Trophoblast cell (in vitro differentiated cells and primary cell): Measurements from ENCODE around the gene NDRG4.

ENCODE experiments used
- DNase-seq, 2 donors: peaks; one replicate each; pipeline ENCODE4 v3.0.0-alpha.2; 2016
- H2AFZ ChIP-seq: 2 replicates; pipeline ENCODE4 v1.6.1; 2013; ENCODE audit warnings: low read length, moderate library complexity, mild to moderate bottlenecking; ENCODE audit not compliant: insufficient read depth, poor library complexity
- H2AK5ac ChIP-seq: 2 replicates; pipeline ENCODE4 v1.6.1; 2013; ENCODE audit warnings: mild to moderate bottlenecking, low read length
- H2BK120ac ChIP-seq: 2 replicates; pipeline ENCODE4 v1.6.1; 2013; ENCODE audit warnings: low read length, mild to moderate bottlenecking, moderate library complexity; ENCODE audit not compliant: insufficient read depth, poor library complexity
- H2BK12ac ChIP-seq: 2 replicates; pipeline ENCODE4 v1.6.1; 2013; ENCODE audit warnings: mild to moderate bottlenecking, low read length, moderate library complexity
- H2BK5ac ChIP-seq: 2 replicates; pipeline ENCODE4 v1.6.1; 2013; ENCODE audit warnings: low read length, low read depth, moderate library complexity, mild to moderate bottlenecking; ENCODE audit not compliant: poor library complexity
- H3K14ac ChIP-seq: 2 replicates; pipeline ENCODE4 v1.6.1; 2013; ENCODE audit warnings: mild to moderate bottlenecking, low read length
- H3K18ac ChIP-seq: 2 replicates; pipeline ENCODE4 v1.6.1; 2013; ENCODE audit warnings: mild to moderate bottlenecking, low read length
- H3K23ac ChIP-seq: 2 replicates; pipeline ENCODE4 v1.6.1; 2013; ENCODE audit warnings: low read length
- H3K27ac ChIP-seq: 2 replicates; pipeline ENCODE4 v1.5.1; 2013; ENCODE audit warnings: low read depth, mild to moderate bottlenecking, inconsistent platforms, low read length, moderate library complexity
- H3K27me3 ChIP-seq: 2 replicates; pipeline ENCODE4 v1.6.1; 2013; ENCODE audit warnings: inconsistent platforms, mild to moderate bottlenecking, low read length, moderate library complexity; ENCODE audit not compliant: insufficient read depth
- H3K36me3 ChIP-seq, 2 experiments: 1 replicate in 1 of 2; 2 replicates in 1 of 2; pipeline ENCODE4 v1.6.1; 2013; ENCODE audit warnings: low read length in 2 of 2, mild to moderate bottlenecking in 2 of 2, moderate library complexity in 1 of 2; ENCODE audit not compliant: insufficient read depth in 2 of 2, control insufficient read depth in 1 of 2
- H3K4ac ChIP-seq: 2 replicates; pipeline ENCODE4 v1.6.1; 2013; ENCODE audit warnings: low read depth, mild to moderate bottlenecking, low read length, moderate library complexity
- H3K4me1 ChIP-seq, 2 experiments: 1 replicate in 1 of 2; 2 replicates in 1 of 2; pipeline ENCODE4 v1.6.1; 2013; ENCODE audit warnings: low read length in 2 of 2, mild to moderate bottlenecking in 2 of 2, moderate library complexity in 1 of 2; ENCODE audit not compliant: insufficient read depth in 2 of 2, control insufficient read depth in 1 of 2
- H3K4me2 ChIP-seq: 2 replicates; pipeline ENCODE4 v1.6.1; 2013; ENCODE audit warnings: inconsistent platforms, mild to moderate bottlenecking, low read length, moderate library complexity
- H3K4me3 ChIP-seq: 2 replicates; pipeline ENCODE4 v1.5.1; 2013; ENCODE audit warnings: mild to moderate bottlenecking, low read depth, low read length, inconsistent platforms
- H3K79me1 ChIP-seq: one replicate; pipeline ENCODE4 v1.6.1; 2013; ENCODE audit warnings: low read length
- H3K79me2 ChIP-seq: 2 replicates; pipeline ENCODE4 v1.6.1; 2013; ENCODE audit warnings: low read length, mild to moderate bottlenecking; ENCODE audit not compliant: control insufficient read depth, insufficient read depth, poor library complexity
- H3K9ac ChIP-seq: 2 replicates; pipeline ENCODE4 v1.6.1; 2013; ENCODE audit warnings: mild to moderate bottlenecking, low read length
- H3K9me3 ChIP-seq: 2 replicates; pipeline ENCODE4 v1.6.1; 2013; ENCODE audit warnings: low read depth, mild to moderate bottlenecking, control low read depth, inconsistent platforms, low read length; ENCODE audit not compliant: insufficient read depth
- H4K12ac ChIP-seq: 2 replicates; pipeline ENCODE4 v1.6.1; 2013; ENCODE audit warnings: low read depth, mild to moderate bottlenecking, low read length, moderate library complexity
- H4K8ac ChIP-seq: 2 replicates; pipeline ENCODE4 v1.6.1; 2013; ENCODE audit warnings: low read depth, mild to moderate bottlenecking, low read length, moderate library complexity
- H4K91ac ChIP-seq: one replicate; pipeline ENCODE4 v1.6.1; 2013; ENCODE audit warnings: low read depth, mild to moderate bottlenecking, low read length, moderate library complexity
- WGBS: extraction: QIAGEN DNeasy Blood & Tissue Kit; methylation state at CpG from one replicate; pipeline ENCODE4 v1.1.7; 2013; ENCODE audit warnings: missing lambda C conversion rate; ENCODE audit not compliant: insufficient read length, insufficient coverage; ENCODE audit errors: extremely low coverage; 5-methylcytosine and 5-hydroxymethylcytosine counted together

The NDRG4 gene

DNA sequence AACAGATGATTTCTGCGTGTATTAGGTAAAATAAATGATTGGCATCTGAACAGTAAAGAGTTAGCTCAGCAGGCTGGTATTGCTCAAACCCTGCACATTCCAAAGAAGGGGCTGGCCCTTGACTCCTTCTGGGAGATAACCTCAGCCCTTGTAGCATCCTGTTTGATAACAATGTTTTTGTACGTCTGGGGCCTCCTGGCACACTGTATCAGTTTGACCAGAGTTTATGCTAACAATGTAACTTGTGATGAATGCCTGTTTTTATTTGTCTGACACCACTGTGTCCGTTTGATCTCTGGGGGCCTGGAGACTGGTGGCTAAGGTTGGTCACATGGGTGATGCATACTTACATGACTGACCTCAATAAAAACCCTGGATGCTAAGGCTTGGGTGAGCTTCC lies 43.8 kb upstream of the NDRG4 start:
- H4K8ac ChIP-seq: no peak overlapping the region
- no CpG with 5 or more reads among the region's 3 CpGs for WGBS

DNA sequence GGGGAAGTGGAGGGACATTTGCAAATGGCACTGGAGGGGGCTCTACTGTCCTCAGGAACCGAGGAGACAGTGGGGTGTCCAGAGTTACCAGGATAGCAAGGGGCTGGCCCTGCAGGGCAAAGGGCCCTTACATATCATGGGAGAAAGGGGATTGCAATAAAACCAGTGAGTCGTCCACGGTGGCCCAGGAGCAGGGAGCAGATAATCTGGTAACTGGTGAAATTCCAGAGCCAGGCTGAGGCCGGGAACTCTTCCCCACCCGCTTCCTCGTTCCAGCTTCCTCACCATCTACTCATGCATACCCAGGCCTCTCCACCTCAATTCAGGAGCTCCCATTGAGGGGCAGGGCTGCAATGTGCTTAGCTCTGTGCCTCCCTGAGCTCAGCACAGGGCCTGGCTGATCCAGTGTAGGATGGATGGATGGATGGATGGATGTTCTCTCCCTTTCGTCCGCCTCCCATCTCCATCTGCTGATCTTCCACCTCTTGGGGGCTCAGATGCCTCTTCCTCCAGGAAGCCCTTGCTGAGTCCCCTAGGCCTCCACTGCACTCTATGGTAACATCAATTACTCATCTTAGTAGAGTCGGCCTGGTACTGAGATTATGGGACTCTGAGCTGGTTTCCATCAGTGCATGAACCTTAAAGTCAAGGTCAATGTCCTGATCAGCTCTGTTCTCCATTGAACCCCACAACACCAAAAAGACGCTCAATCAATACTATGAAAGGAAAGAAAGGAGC lies 41.2 kb upstream of the NDRG4 start:
- Histone ChIP-seq H4K12ac (no peak overlapping the region), H3K79me2 (no peaks in the 10 kb centered on the region), H3K23ac (no peak overlapping the region), H3K4me3 (no peak overlapping the region), H3K9ac (no peak overlapping the region), H3K27ac (no peak overlapping the region), H3K4me1 (no peaks in the 10 kb centered on the region), H2BK120ac (no peak overlapping the region), H3K27me3 (peaks cover 18% of the 10 kb centered on the region), H2BK5ac (no peak overlapping the region), H4K8ac (no peak overlapping the region), H4K91ac (no peak overlapping the region), H3K4me2 (no peak overlapping the region), H2BK12ac (no peak overlapping the region), H3K9me3 (no peaks in the 10 kb centered on the region), H3K79me1 (no peaks in the 10 kb centered on the region), H3K4ac (no peak overlapping the region), H3K14ac (no peak overlapping the region), H2AK5ac (no peak overlapping the region), H3K18ac (no peak overlapping the region), H2AFZ (no peak overlapping the region), H3K36me3 (no peaks in the 10 kb centered on the region)
- no CpG with 5 or more reads among the region's 10 CpGs for WGBS
- no peak for DNase-seq

More for the DNA sequence above, 43.8 kb upstream of the NDRG4 start:
- Histone ChIP-seq H2BK12ac (no peak overlapping the region), H3K4me2 (no peak overlapping the region), H3K23ac (no peak overlapping the region), H3K14ac (no peak overlapping the region), H3K18ac (no peak overlapping the region), H4K12ac (no peak overlapping the region), H3K9me3 (no peaks in the 10 kb centered on the region), H3K27me3 (no peaks in the 10 kb centered on the region), H3K79me2 (no peaks in the 10 kb centered on the region), H2BK5ac (no peak overlapping the region), H2AFZ (no peak overlapping the region), H2AK5ac (no peak overlapping the region), H3K27ac (no peak overlapping the region), H3K4ac (no peak overlapping the region), H4K91ac (no peak overlapping the region), H3K4me3 (no peak overlapping the region), H3K79me1 (no peaks in the 10 kb centered on the region), H3K36me3 (no peaks in the 10 kb centered on the region), H2BK120ac (no peak overlapping the region), H3K4me1 (no peaks in the 10 kb centered on the region), H3K9ac (no peak overlapping the region)
- no peak for DNase-seq

DNA sequence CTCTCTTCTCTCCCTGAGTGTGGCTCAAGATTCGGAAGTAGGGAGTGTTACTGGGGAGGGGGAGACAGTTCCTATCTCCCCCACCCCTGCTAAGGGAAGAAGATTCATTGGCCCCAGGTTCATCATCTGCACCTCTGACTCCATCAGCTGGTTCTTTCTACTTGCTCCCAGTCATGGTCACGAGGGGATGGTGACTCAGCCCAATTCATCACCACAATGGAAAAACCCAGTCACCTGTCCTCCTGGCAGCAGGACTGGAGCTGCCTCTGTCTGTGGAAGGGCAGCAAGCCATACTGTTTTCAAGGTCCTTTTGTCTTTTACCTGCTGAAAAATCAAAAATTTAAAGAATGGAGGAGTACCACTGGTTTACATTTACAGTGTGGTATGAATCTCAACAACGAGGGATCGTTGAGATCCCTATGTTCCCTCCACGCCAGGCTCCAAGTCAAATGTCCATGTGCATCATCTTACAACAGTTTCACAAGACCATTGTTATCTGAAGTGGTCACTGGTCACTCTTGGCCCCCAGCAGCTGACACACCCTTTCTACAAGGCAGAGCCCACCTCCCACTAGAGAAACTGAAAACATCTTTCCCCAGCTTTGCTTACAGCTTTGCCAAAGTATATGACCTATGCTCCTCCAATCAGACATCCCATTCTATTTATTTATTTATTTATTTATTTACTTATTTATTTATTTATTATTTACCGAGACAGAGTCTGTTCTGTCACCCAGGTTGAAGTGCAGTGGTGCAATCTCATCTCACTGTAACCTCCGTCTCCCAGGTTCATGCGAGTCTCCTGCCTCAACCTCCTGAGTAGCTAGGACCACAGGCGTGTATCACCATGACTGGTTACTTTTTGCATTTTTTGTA lies 40.4 kb upstream of the NDRG4 start:
- H2BK120ac ChIP-seq: no peak overlapping the region
- no peak overlapping the region for H3K27ac ChIP-seq
- no peak overlapping the region for H2AK5ac ChIP-seq
- H2AFZ ChIP-seq: no peak overlapping the region
- H4K91ac ChIP-seq: no peak overlapping the region
- H2BK12ac ChIP-seq: no peak overlapping the region
- no peaks in the 10 kb centered on the region for H3K9me3 ChIP-seq
- no peaks in the 10 kb centered on the region for H3K79me2 ChIP-seq
- H3K4me1 ChIP-seq: no peaks in the 10 kb centered on the region
- H4K8ac ChIP-seq: no peak overlapping the region
- H3K27me3 ChIP-seq: peaks cover 26% of the 10 kb centered on the region
- no peak overlapping the region for H3K4me3 ChIP-seq
- no peak overlapping the region for H3K9ac ChIP-seq
- H3K18ac ChIP-seq: no peak overlapping the region
- DNase-seq: peak; percentile 8 to 51
- no peak overlapping the region for H2BK5ac ChIP-seq
- H3K79me1 ChIP-seq: no peaks in the 10 kb centered on the region
- no CpG with 5 or more reads among the region's 9 CpGs for WGBS
- no peak overlapping the region for H3K23ac ChIP-seq
- H3K36me3 ChIP-seq: no peaks in the 10 kb centered on the region
- H3K4ac ChIP-seq: no peak overlapping the region
- H4K12ac ChIP-seq: no peak overlapping the region
- no peak overlapping the region for H3K4me2 ChIP-seq
- H3K14ac ChIP-seq: no peak overlapping the region

DNA sequence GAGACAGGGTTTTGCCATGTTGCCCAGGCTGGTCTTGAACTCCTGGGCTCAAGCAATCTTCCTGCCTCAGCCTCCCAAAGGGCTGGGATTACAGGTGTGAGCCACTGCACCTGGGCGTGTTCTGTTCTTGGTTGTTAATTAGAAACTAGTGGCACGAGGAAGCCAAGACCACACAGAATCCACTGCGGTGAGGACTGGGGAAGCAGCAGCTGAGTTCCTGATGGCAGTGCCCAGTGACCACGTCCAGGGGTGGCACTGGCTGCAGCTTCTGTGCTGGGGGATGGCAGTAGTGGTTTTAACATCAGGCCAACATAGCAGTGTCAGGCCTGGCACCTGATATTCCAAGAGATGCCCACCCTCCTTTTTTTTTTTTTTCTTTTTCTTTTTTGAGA lies 39.7 kb upstream of the NDRG4 start:
- H3K4me2 ChIP-seq: no peak overlapping the region
- no peak for DNase-seq
- no peak overlapping the region for H2BK12ac ChIP-seq
- no peak overlapping the region for H4K12ac ChIP-seq
- H3K9me3 ChIP-seq: no peaks in the 10 kb centered on the region
- no peak overlapping the region for H3K4ac ChIP-seq
- no peak overlapping the region for H2BK5ac ChIP-seq
- no peak overlapping the region for H3K14ac ChIP-seq
- no peaks in the 10 kb centered on the region for H3K4me1 ChIP-seq
- H2BK120ac ChIP-seq: no peak overlapping the region
- no peak overlapping the region for H4K91ac ChIP-seq
- H3K27me3 ChIP-seq: peaks cover 32% of the 10 kb centered on the region
- H3K18ac ChIP-seq: no peak overlapping the region
- no peak overlapping the region for H2AK5ac ChIP-seq
- H3K9ac ChIP-seq: no peak overlapping the region
- H4K8ac ChIP-seq: no peak overlapping the region
- H3K79me1 ChIP-seq: no peaks in the 10 kb centered on the region
- H3K23ac ChIP-seq: no peak overlapping the region
- H2AFZ ChIP-seq: no peak overlapping the region
- H3K4me3 ChIP-seq: no peak overlapping the region
- WGBS: no CpG with 5 or more reads among the region's 4 CpGs
- H3K79me2 ChIP-seq: no peaks in the 10 kb centered on the region
- H3K27ac ChIP-seq: no peak overlapping the region
- H3K36me3 ChIP-seq: no peaks in the 10 kb centered on the region
